ENCODE data around the gene QRICH2. TPM values are rescaled to one million over a fixed set of nuclear protein-coding genes. Genes with fewer than 3 reads are reported as not detected.

Gene QRICH2
- total and polyA plus RNA-seq, 10 of the 15 experiments (the other 5 are each of a cell fraction or from before 2014, with no cell fraction given): 0.04 to 0.72 (median 0.25) TPM

- Histone ChIP-seq H3K36me3 (ENCODE audit: control insufficient read depth in 2 of 2, insufficient read depth in 2 of 2, low read length in 1 of 2) (no peaks in the 10 kb centered on the region), H4K20me1 (ENCODE audit: control insufficient read depth, insufficient read depth) (no peaks in the 10 kb centered on the region), H3K79me2 (ENCODE audit: control insufficient read depth, insufficient read depth, low read length) (no peaks in the 10 kb centered on the region), H3K4me2 (ENCODE audit: control insufficient read depth, insufficient read depth) (no peak overlapping the region), H3K9ac (ENCODE audit: control insufficient read depth, insufficient read depth, low read length) (no peak overlapping the region), H3K27me3 (replicated peaks in 1 of 2; ENCODE audit: control insufficient read depth in 2 of 2, insufficient read depth in 2 of 2, low read length in 1 of 2) (no peaks in the 10 kb centered on the region), H3K27ac (ENCODE audit: control insufficient read depth, insufficient read depth) (no peak overlapping the region), H2AFZ (ENCODE audit: control insufficient read depth, low read depth, low read length) (no peak overlapping the region), H3K4me1 (ENCODE audit: control insufficient read depth, insufficient read depth, low read length) (peaks cover 7% of the 10 kb centered on the region), H3K9me3 (replicated peaks; ENCODE audit: control insufficient read depth, insufficient read depth, low read length) (no peaks in the 10 kb centered on the region), H3K4me3 (no peak overlapping the region)
- TF ChIP-seq HDAC6 (IDR thresholded peaks at IDR 0.05; ENCODE audit: unreplicated experiment) (no peak), HDAC2 (IDR thresholded peaks at IDR 0.05) (no peak), CBX3 (IDR thresholded peaks at IDR 0.05; ENCODE audit: borderline replicate concordance, low read depth) (no peak), EP300 (IDR thresholded peaks at IDR 0.05; ENCODE audit: borderline replicate concordance in 1 of 2, control insufficient read depth in 1 of 2, low read depth in 2 of 2, low read length in 2 of 2) (no peak), IRF4 (IDR thresholded peaks at IDR 0.05; ENCODE audit: low read depth, low read length) (no peak), NR2C2 (IDR thresholded peaks at IDR 0.05; ENCODE audit: borderline replicate concordance, control insufficient read depth, insufficient read length, low read depth) (no peak), EZH2 (IDR thresholded peaks at IDR 0.05; ENCODE audit: borderline replicate concordance, control insufficient read depth, low read depth, low read length) (no peak), GATAD2B (conservative IDR thresholded peaks at IDR 0.05; ENCODE audit: low read depth) (no peak), DPF2 (IDR thresholded peaks at IDR 0.05) (no peak), ZNF217 (IDR thresholded peaks at IDR 0.05) (no peak), NR2C1 (IDR thresholded peaks at IDR 0.05) (no peak), ATF7 (IDR thresholded peaks at IDR 0.05; ENCODE audit: low read depth) (no peak), BRCA1 (IDR thresholded peaks at IDR 0.05; ENCODE audit: low read depth, low read length) (no peak), LARP7 (IDR thresholded peaks at IDR 0.05) (no peak), SREBF2 (IDR thresholded peaks at IDR 0.05; ENCODE audit: low read length) (no peak), ZBED1 (IDR thresholded peaks at IDR 0.05; ENCODE audit: borderline replicate concordance) (no peak)
- TF ChIP-seq, protein P1, sequence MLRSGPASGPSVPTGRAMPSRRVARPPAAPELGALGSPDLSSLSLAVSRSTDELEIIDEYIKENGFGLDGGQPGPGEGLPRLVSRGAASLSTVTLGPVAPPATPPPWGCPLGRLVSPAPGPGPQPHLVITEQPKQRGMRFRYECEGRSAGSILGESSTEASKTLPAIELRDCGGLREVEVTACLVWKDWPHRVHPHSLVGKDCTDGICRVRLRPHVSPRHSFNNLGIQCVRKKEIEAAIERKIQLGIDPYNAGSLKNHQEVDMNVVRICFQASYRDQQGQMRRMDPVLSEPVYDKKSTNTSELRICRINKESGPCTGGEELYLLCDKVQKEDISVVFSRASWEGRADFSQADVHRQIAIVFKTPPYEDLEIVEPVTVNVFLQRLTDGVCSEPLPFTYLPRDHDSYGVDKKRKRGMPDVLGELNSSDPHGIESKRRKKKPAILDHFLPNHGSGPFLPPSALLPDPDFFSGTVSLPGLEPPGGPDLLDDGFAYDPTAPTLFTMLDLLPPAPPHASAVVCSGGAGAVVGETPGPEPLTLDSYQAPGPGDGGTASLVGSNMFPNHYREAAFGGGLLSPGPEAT (IDR thresholded peaks at IDR 0.05; ENCODE audit: low read depth): no peak
- FAIRE-seq (no peak), DNase-seq (ENCODE audit: low read depth, low spot score) (no peak), ATAC-seq (no peak)
- SMC1A ChIA-PET (ENCODE audit: uncharacterized antibody, unreplicated experiment): interaction anchor here (0.5 to 4.8 kb wide), 10 partner anchors 9 to 264 kb away, joined by 3 to 53 read pairs (median 14); partner anchors contain the start of gene UBALD2
- RAD21 ChIA-PET (ENCODE audit: unreplicated experiment): interaction anchor here (0.6 to 6.0 kb wide), 12 partner anchors 9 to 287 kb away, joined by 3 to 149 read pairs (median 16); no protein-coding TSS in a partner anchor
- intact Hi-C loops (cut with micrococcal nuclease; ENCODE audit: unreplicated experiment) (no loop called here), in situ Hi-C loops (cut with MboI) (no loop called here)
- BruUV-seq (replicated peaks): no TSS peak
- CTCF ChIA-PET: interaction anchor here (1.0 to 7.4 kb wide), 12 partner anchors 10 to 264 kb away, joined by 4 to 316 read pairs (median 16); partner anchors contain the start of gene EXOC7
- WGBS (ENCODE audit: insufficient coverage, insufficient replicate concordance, low lambda C conversion rate, missing lambda C conversion rate): 73% methylated on average over 19 of the region's 19 CpGs
- POLR2A ChIA-PET: interaction anchor here (0.6 to 1.1 kb wide), 3 partner anchors 9 to 212 kb away, joined by 3 to 4 read pairs (median 3); no protein-coding TSS in a partner anchor
These were observed 29.7 kb downstream of the QRICH2 start for GRCh38 chr17:76278268-76278908.
